ENCODE results near the gene EIF2B1.

The EIF2B1 gene

GRCh38 chr12:123571343-123571813 is 62.1 kb downstream of the EIF2B1 start:
- H3K4me3 Mint-ChIP-seq: no peak overlapping the region
- no peaks in the 10 kb centered on the region for H3K36me3 Mint-ChIP-seq
- H3K9me3 Mint-ChIP-seq: no peaks in the 10 kb centered on the region
- peaks cover 9% of the 10 kb centered on the region for H3K27me3 Mint-ChIP-seq
- no peak for DNase-seq (ENCODE audit: low spot score in 2 of 2)
- H3K27ac Mint-ChIP-seq: no peak overlapping the region
- no peaks in the 10 kb centered on the region for H3K4me1 Mint-ChIP-seq
- ATAC-seq (ENCODE audit: low read depth): no peak
